Gastrocnemius medialis (tissue), 4 donors: ENCODE data around the gene MUSTN1.

ENCODE experiments used
- POLR2A ChIP-seq, 2 donors: fragments of 450-650 bp; IDR thresholded peaks; one replicate each; pipeline ENCODE4 v1.6.1; 2017; ENCODE audit warnings: antibody characterized with exemption in 2 of 2, mild to moderate bottlenecking in 2 of 2, moderate library complexity in 2 of 2
- TF ChIP-seq, protein P1 (sequence below), 5 experiments: fragments of 450-650 bp in 3 of 5; fragments of 200-600 bp in 2 of 5; sonication (generic) in 2 of 5; IDR thresholded peaks in 4 of 5; conservative IDR thresholded peaks in 1 of 5; 1 replicate in 4 of 5; 2 replicates in 1 of 5; pipeline ENCODE4 v1.5.1; 2016 to 2019; ENCODE audit warnings: antibody characterized with exemption in 5 of 5, mild to moderate bottlenecking in 3 of 5, moderate library complexity in 3 of 5

DNA sequence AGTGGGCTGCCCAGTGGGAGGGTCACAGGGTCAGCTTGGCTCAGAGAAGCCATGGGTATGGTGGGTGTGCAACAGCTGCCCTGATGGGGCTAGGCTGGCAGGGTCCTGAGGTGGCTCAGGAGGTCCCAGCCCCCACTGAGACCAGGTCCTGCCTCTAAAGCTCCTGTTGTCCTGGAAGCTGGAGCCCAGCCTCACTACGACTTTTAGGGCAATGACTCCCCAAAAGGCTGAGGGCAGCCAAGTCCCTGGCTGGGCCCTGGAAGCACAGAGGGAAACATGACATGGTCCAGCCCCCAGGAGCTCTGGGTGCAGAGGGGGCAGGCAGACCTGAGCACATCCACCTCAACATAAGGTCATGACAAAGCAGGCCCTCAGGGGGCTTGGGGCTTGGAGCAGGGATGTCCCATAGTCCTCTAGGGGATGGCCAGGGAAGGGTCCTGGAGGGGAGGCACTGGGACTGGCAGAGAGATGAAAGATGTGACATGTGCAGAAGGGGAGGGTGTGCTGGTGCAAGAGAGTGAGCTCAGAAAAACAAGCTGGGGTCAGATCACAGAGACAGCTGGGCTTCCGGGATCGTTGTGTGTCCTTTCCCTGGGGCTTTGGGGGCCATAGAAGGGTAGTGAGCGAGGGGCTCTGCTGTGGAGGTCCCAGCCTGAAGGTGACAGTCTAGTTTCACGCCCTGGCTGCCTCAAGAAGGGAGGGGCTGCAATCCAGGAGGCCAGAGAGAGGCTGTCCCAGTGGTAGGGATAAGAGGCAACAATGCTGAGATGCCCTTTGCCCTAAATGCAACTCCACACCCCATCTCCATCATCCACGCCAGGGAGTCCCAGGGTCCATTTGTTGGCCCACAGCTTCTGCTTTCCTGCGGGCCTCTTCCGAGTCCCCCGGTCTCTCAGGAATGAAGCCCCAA, 40.9 kb downstream of the MUSTN1 start:
- TF ChIP-seq, protein P1, sequence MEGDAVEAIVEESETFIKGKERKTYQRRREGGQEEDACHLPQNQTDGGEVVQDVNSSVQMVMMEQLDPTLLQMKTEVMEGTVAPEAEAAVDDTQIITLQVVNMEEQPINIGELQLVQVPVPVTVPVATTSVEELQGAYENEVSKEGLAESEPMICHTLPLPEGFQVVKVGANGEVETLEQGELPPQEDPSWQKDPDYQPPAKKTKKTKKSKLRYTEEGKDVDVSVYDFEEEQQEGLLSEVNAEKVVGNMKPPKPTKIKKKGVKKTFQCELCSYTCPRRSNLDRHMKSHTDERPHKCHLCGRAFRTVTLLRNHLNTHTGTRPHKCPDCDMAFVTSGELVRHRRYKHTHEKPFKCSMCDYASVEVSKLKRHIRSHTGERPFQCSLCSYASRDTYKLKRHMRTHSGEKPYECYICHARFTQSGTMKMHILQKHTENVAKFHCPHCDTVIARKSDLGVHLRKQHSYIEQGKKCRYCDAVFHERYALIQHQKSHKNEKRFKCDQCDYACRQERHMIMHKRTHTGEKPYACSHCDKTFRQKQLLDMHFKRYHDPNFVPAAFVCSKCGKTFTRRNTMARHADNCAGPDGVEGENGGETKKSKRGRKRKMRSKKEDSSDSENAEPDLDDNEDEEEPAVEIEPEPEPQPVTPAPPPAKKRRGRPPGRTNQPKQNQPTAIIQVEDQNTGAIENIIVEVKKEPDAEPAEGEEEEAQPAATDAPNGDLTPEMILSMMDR (IDR thresholded peaks at IDR 0.05 in 4 of 5, conservative IDR thresholded peaks at IDR 0.05 in 1 of 5) = no peak
- TF ChIP-seq POLR2A (IDR thresholded peaks at IDR 0.05) = no peak
